NT2/D1 (cell line): ENCODE data around the gene CYP26C1.

ENCODE experiments used
- SUZ12 ChIP-seq: IDR thresholded peaks from 2 replicates; pipeline ENCODE4 v1.6.1; 2011; ENCODE audit not compliant: insufficient read length, insufficient read depth; ENCODE audit errors: extremely low read depth
- YY1 ChIP-seq: IDR thresholded peaks from 2 replicates; pipeline ENCODE4 v1.6.1; 2011; ENCODE audit not compliant: insufficient read length, insufficient read depth
- ZNF274 ChIP-seq: IDR thresholded peaks from 2 replicates; pipeline ENCODE4 v1.6.1; 2011; ENCODE audit warnings: mild to moderate bottlenecking, low read depth, low read length

GRCh38 chr10:93063977-93064660 is 3.5 kb downstream of the CYP26C1 start:
- TF ChIP-seq YY1 (no peak), ZNF274 (no peak), SUZ12 (no peak)
